Kidney (tissue), 14 donors: ENCODE measurements around the gene GOLGA8B. TPM values are rescaled to one million over a fixed set of nuclear protein-coding genes. Genes with fewer than 3 reads are reported as not detected.
"Not testable (repeated sequence)": the region's sequence is repeated elsewhere in the genome, so short reads cannot be mapped to it uniquely, and the experiment has no call there.

Source experiments
- DNase-seq, 5 donors: peaks; one replicate each; pipeline ENCODE4 v3.0.0-alpha.2; 2013 to 2020
- FAIRE-seq: peaks from 2 replicates; lab custom pipeline; 2012; peaks lifted over from hg19 to GRCh38; lab: Jason Lieb, UNC
- H3K27ac ChIP-seq, 2 donors: one replicate each; pipeline ENCODE4 v1.7.0; 2013; ENCODE audit warnings: low read depth in 2 of 2, low read length in 2 of 2, inconsistent platforms in 1 of 2
- H3K27me3 ChIP-seq: one replicate; pipeline ENCODE4 v1.7.1; 2013; ENCODE audit warnings: low read length, inconsistent platforms; ENCODE audit not compliant: control insufficient read depth, insufficient read depth
- H3K36me3 ChIP-seq, 3 donors: one replicate each; pipeline versions ENCODE4 v1.7.0 to v1.7.1; 2013; ENCODE audit warnings: low read length in 3 of 3, control low read depth in 1 of 3, inconsistent platforms in 1 of 3; ENCODE audit not compliant: insufficient read depth in 3 of 3, control insufficient read depth in 2 of 3
- H3K4me1 ChIP-seq, 3 donors: one replicate each; pipeline versions ENCODE4 v1.7.0 to v1.7.1; 2013; ENCODE audit warnings: low read length in 3 of 3, inconsistent platforms in 1 of 3, low read depth in 1 of 3; ENCODE audit not compliant: control insufficient read depth in 2 of 3, insufficient read depth in 2 of 3
- H3K4me3 ChIP-seq, 3 donors: one replicate each; pipeline versions ENCODE4 v1.7.0 to v1.8.1; 2013; ENCODE audit warnings: low read length in 3 of 3, control low read depth in 1 of 3, inconsistent platforms in 1 of 3
- H3K9ac ChIP-seq, 3 donors: one replicate each; pipeline versions ENCODE4 v1.7.0 to v1.7.1; 2013; ENCODE audit warnings: low read length in 3 of 3, control low read depth in 1 of 3, inconsistent platforms in 1 of 3
- H3K9me3 ChIP-seq, 3 donors: one replicate each; pipeline versions ENCODE4 v1.7.0 to v1.7.1; 2013; ENCODE audit warnings: low read length in 3 of 3, control low read depth in 1 of 3, inconsistent platforms in 1 of 3; ENCODE audit not compliant: control insufficient read depth in 2 of 3, insufficient read depth in 1 of 3
- CTCF ChIP-seq: IDR thresholded peaks from 3 replicates; pipeline ENCODE4 v1.5.1; 2012; ENCODE audit warnings: mild to moderate bottlenecking, moderate library complexity, borderline replicate concordance; ENCODE audit not compliant: insufficient read depth; ENCODE audit errors: extremely low read depth
- intact Hi-C: fragments of 100-400 bp; cut with DNase I; formaldehyde crosslinking; loops from one replicate; pipeline ENCODE4 v1.11.1; 2022
- polyA plus RNA-seq: library from polyadenylated mRNA; stranded (reverse); fragments of 350-450 nt; fragmentation: Illumina TruSeq; extraction: RNeasy Lipid Tissue Mini Kit (QIAGEN cat#74804); gene quantifications from one replicate; pipeline ENCODE4 v1.2.3, GENCODE V29; 2014; ENCODE audit warnings: low read depth, low replicate concordance; ENCODE audit not compliant: insufficient read depth
- total RNA-seq: library from RNA; stranded (reverse); fragmentation: NEBNext Ultra II Directional; extraction: Animal tissue kit (Norgen Biotek cat#: 25700); gene quantifications from one replicate; pipeline ENCODE4 v1.2.1, GENCODE V29; 2021
- donor health status: control.
- donor health status: control.
- donor health status: control.
- donor health status: control.
- donor health status: control.
- donor health status: DM: yes; HTN: yes; CAD: no.
- donor health status: Normal renal cell carcinoma (clear cell type).

The GOLGA8B gene
- total and polyA plus RNA-seq, 2 donors from 2014 or later = 21.4 to 125 TPM

- H3K27ac ChIP-seq = no peak overlapping the region
- FAIRE-seq = no peak
- no peaks in the 10 kb centered on the region for H3K9me3 ChIP-seq
- peak in 4 of 5 donors; percentile 30 to 80 (median 48) for DNase-seq
- H3K36me3 ChIP-seq = no peaks in the 10 kb centered on the region
- peak overlapping the region in 2 of 3 donors; percentile 24 to 69 for H3K9ac ChIP-seq
- peak overlapping the region; percentile 17 to 79 (median 56) for H3K4me3 ChIP-seq
- peaks cover 0 to 5% (median 0%) of the 10 kb centered on the region in 3 donors for H3K4me1 ChIP-seq
- no peak for TF ChIP-seq CTCF
- no peaks in the 10 kb centered on the region for H3K27me3 ChIP-seq
- intact Hi-C loops = no loop called here
Measured at GRCh38 chr15:34582461-34583371, 735 bp downstream of the GOLGA8B start.

GRCh38 chr15:34581687-34582460 is 1.6 kb downstream of the GOLGA8B start:
- Histone ChIP-seq H3K9ac (peak overlapping the region in 1 of 3 donors; percentile 69), H3K4me3 (peak overlapping the region; percentile 17 to 79 (median 56))
- H3K36me3 ChIP-seq, H3K27me3 ChIP-seq, intact Hi-C loops, H3K27ac ChIP-seq, H3K9me3 ChIP-seq, H3K4me1 ChIP-seq, FAIRE-seq: not testable (repeated sequence)
- DNase-seq = peak in 2 of 5 donors; percentile 42 to 73

GRCh38 chr15:34581043-34581365 is 2.4 kb downstream of the GOLGA8B start:
- FAIRE-seq = no peak
- Histone ChIP-seq H3K27me3 (no peaks in the 10 kb centered on the region), H3K9me3 (no peaks in the 10 kb centered on the region), H3K4me1 (peaks cover 0 to 5% (median 0%) of the 10 kb centered on the region in 3 donors), H3K27ac (no peak overlapping the region), H3K4me3 (no peak overlapping the region), H3K36me3 (no peaks in the 10 kb centered on the region), H3K9ac (no peak overlapping the region)
- no peak for DNase-seq
- no peak for TF ChIP-seq CTCF
- intact Hi-C loops = no loop called here

GRCh38 chr15:34580251-34581042 is 3.0 kb downstream of the GOLGA8B start:
- H3K4me3 ChIP-seq, H3K9me3 ChIP-seq, H3K9ac ChIP-seq, H3K27ac ChIP-seq, H3K27me3 ChIP-seq, H3K36me3 ChIP-seq, H3K4me1 ChIP-seq, FAIRE-seq, DNase-seq, intact Hi-C loops: not testable (repeated sequence)
